ENCODE data around the gene PARVG.

DNA sequence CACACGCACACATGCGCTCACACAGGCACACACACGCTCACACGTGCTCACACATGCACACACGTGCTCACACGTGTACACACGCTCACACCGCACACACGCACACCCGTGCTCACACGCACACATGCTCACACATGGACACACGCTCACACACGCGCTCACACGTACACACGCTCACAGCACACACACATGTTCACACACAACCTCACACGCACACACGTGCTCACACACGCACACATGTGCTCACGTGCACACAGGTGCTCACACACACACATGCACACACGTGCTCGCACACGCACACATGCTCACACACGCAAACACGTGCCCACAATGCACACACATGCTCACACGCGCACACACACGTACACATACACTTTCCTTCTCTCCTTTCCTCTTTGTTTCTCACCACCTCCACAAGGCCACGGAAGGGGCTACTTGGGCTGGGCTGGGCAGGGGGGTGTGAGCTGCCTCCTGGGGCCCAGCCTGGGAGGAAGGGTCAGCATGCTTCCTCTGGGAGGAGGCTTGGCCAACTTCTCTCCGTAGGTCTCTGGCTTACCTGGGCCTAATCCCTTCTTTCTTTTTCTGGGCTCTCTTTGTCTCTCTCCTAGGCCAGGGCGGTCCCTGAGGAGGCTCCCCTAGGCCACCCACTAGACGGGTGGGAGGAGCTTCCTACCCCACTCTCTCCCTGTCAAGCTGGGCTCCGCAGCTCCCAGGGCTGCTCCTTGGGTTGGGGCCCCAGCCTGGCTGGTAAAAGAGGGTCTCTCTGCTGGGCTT lies 34.5 kb upstream of the PARVG start:
- TF ChIP-seq, protein P1, sequence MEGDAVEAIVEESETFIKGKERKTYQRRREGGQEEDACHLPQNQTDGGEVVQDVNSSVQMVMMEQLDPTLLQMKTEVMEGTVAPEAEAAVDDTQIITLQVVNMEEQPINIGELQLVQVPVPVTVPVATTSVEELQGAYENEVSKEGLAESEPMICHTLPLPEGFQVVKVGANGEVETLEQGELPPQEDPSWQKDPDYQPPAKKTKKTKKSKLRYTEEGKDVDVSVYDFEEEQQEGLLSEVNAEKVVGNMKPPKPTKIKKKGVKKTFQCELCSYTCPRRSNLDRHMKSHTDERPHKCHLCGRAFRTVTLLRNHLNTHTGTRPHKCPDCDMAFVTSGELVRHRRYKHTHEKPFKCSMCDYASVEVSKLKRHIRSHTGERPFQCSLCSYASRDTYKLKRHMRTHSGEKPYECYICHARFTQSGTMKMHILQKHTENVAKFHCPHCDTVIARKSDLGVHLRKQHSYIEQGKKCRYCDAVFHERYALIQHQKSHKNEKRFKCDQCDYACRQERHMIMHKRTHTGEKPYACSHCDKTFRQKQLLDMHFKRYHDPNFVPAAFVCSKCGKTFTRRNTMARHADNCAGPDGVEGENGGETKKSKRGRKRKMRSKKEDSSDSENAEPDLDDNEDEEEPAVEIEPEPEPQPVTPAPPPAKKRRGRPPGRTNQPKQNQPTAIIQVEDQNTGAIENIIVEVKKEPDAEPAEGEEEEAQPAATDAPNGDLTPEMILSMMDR (IDR thresholded peaks at IDR 0.05) = no peak
- no peak for TF ChIP-seq POLR2AphosphoS5 (IDR thresholded peaks at IDR 0.05)
- TF ChIP-seq POLR2A (IDR thresholded peaks at IDR 0.05; ENCODE audit: low read depth) = no peak
- no peak for TF ChIP-seq EP300 (IDR thresholded peaks at IDR 0.05)

Measured in esophagus muscularis mucosa (tissue), 4 donors.